ENCODE measurements around the gene MYRIP.
A peak's percentile ranks its signal among the peaks of the same experiment; 100 is the strongest.

Gene MYRIP

GRCh38 chr3:40096661-40097111 is 287.3 kb downstream of the MYRIP start:
- Histone ChIP-seq H3K4me3 (ENCODE audit: severe bottlenecking) (no peak overlapping the region), H3K27me3 (ENCODE audit: insufficient read depth, poor library complexity, severe bottlenecking) (no peaks in the 10 kb centered on the region), H3K9me3 (ENCODE audit: severe bottlenecking) (peaks cover 2% of the 10 kb centered on the region), H3K27ac (ENCODE audit: poor library complexity, severe bottlenecking) (peak overlapping the region; percentile 45), H3K4me1 (ENCODE audit: insufficient read depth, poor library complexity, severe bottlenecking) (peaks cover 4% of the 10 kb centered on the region), H3K36me3 (ENCODE audit: low read depth) (no peaks in the 10 kb centered on the region)
- ATAC-seq (ENCODE audit: low read depth) = peak; percentile 70
- TF ChIP-seq, protein P1, sequence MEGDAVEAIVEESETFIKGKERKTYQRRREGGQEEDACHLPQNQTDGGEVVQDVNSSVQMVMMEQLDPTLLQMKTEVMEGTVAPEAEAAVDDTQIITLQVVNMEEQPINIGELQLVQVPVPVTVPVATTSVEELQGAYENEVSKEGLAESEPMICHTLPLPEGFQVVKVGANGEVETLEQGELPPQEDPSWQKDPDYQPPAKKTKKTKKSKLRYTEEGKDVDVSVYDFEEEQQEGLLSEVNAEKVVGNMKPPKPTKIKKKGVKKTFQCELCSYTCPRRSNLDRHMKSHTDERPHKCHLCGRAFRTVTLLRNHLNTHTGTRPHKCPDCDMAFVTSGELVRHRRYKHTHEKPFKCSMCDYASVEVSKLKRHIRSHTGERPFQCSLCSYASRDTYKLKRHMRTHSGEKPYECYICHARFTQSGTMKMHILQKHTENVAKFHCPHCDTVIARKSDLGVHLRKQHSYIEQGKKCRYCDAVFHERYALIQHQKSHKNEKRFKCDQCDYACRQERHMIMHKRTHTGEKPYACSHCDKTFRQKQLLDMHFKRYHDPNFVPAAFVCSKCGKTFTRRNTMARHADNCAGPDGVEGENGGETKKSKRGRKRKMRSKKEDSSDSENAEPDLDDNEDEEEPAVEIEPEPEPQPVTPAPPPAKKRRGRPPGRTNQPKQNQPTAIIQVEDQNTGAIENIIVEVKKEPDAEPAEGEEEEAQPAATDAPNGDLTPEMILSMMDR (IDR thresholded peaks at IDR 0.05; ENCODE audit: poor library complexity, severe bottlenecking) = no peak
- DNase-seq (ENCODE audit: low spot score) = no peak

GRCh38 chr3:40097131-40098117 is 288.0 kb downstream of the MYRIP start:
- Histone ChIP-seq H3K27me3 (ENCODE audit: insufficient read depth, poor library complexity, severe bottlenecking) (no peaks in the 10 kb centered on the region), H3K4me3 (ENCODE audit: severe bottlenecking) (no peak overlapping the region), H3K4me1 (ENCODE audit: insufficient read depth, poor library complexity, severe bottlenecking) (peaks cover 4% of the 10 kb centered on the region), H3K36me3 (ENCODE audit: low read depth) (no peaks in the 10 kb centered on the region), H3K27ac (ENCODE audit: poor library complexity, severe bottlenecking) (peak overlapping the region; percentile 45), H3K9me3 (ENCODE audit: severe bottlenecking) (peaks cover 2% of the 10 kb centered on the region)
- TF ChIP-seq, protein P1 (IDR thresholded peaks at IDR 0.05; ENCODE audit: poor library complexity, severe bottlenecking) = no peak
- ATAC-seq (ENCODE audit: low read depth) (peak; percentile 63; the same call in 1 of the 3 replicates), DNase-seq (ENCODE audit: low spot score) (no peak)

- no peak for ATAC-seq (ENCODE audit: low read depth)
- TF ChIP-seq, protein P1 (IDR thresholded peaks at IDR 0.05; ENCODE audit: poor library complexity, severe bottlenecking) = no peak
- peaks cover 4% of the 10 kb centered on the region for H3K4me1 ChIP-seq (ENCODE audit: insufficient read depth, poor library complexity, severe bottlenecking)
- peaks cover 2% of the 10 kb centered on the region for H3K9me3 ChIP-seq (ENCODE audit: severe bottlenecking)
- no peak overlapping the region for H3K27ac ChIP-seq (ENCODE audit: poor library complexity, severe bottlenecking)
- no peak overlapping the region for H3K4me3 ChIP-seq (ENCODE audit: severe bottlenecking)
- DNase-seq (ENCODE audit: low spot score) = no peak
- no peaks in the 10 kb centered on the region for H3K36me3 ChIP-seq (ENCODE audit: low read depth)
- H3K27me3 ChIP-seq (ENCODE audit: insufficient read depth, poor library complexity, severe bottlenecking) = no peaks in the 10 kb centered on the region
These were observed 288.9 kb downstream of the MYRIP start for GRCh38 chr3:40098261-40098759.

GRCh38 chr3:40099871-40100270 is 290.5 kb downstream of the MYRIP start:
- H3K4me1 ChIP-seq (ENCODE audit: insufficient read depth, poor library complexity, severe bottlenecking) = peaks cover 6% of the 10 kb centered on the region

More at GRCh38 chr3:40099871-40100270, 290.5 kb downstream of the MYRIP start:
- Histone ChIP-seq H3K36me3 (ENCODE audit: low read depth) (no peaks in the 10 kb centered on the region), H3K9me3 (ENCODE audit: severe bottlenecking) (peaks cover 2% of the 10 kb centered on the region), H3K27me3 (ENCODE audit: insufficient read depth, poor library complexity, severe bottlenecking) (no peaks in the 10 kb centered on the region), H3K4me3 (ENCODE audit: severe bottlenecking) (no peak overlapping the region), H3K27ac (ENCODE audit: poor library complexity, severe bottlenecking) (no peak overlapping the region)
- TF ChIP-seq, protein P1 (IDR thresholded peaks at IDR 0.05; ENCODE audit: poor library complexity, severe bottlenecking) = no peak
- DNase-seq (ENCODE audit: low spot score) = no peak
- no peak for ATAC-seq (ENCODE audit: low read depth)
